Measurements from ENCODE around the gene SSUH2. TPM values are rescaled to one million over a fixed set of nuclear protein-coding genes. Genes with fewer than 3 reads are reported as not detected.

SSUH2 gene
- total RNA-seq, 1 donor from 2014 or later = not detected

GRCh38 chr3:8660175-8661118 is 15.8 kb upstream of the SSUH2 start:
- Mint-ChIP-seq H3K27me3 (peaks cover 2% of the 10 kb centered on the region), H3K27ac (no peak overlapping the region), H3K4me1 (peaks cover 39% of the 10 kb centered on the region), H3K9me3 (no peaks in the 10 kb centered on the region), H3K4me3 (no peak overlapping the region), H3K36me3 (ENCODE audit: low read depth) (no peaks in the 10 kb centered on the region)
- DNase-seq (no peak), ATAC-seq (ENCODE audit: low read depth) (no peak)
- CTCF ChIA-PET = no interaction called here
- intact Hi-C loops (cut with micrococcal nuclease) = no loop called here
- POLR2A ChIA-PET = no interaction called here
- TF ChIP-seq CTCF (IDR thresholded peaks at IDR 0.05) = no peak

DNA sequence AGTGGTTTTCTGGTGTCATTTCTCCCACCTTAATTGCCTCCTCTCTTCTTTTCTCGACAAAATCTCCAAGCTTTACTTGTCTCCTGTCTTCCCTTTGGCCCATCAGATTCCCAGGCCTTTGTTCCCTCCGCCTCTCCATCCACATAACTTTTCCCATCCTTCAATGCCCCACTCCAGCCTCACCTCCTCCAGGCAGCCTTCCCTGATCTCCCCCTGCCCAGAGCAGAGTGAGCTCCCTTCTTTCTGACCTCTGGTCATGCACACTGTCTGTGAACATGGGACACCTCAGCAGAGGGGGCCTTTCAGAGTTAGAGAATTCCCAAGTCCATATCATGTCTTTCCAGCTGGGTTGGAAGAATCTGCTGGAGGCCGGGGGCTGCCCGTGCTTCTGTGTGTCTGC is 14.6 kb upstream of the SSUH2 start:
- POLR2A ChIA-PET = no interaction called here
- TF ChIP-seq CTCF (IDR thresholded peaks at IDR 0.05) = no peak
- H3K27me3 Mint-ChIP-seq = peaks cover 5% of the 10 kb centered on the region
- H3K4me1 Mint-ChIP-seq = peaks cover 29% of the 10 kb centered on the region
- H3K27ac Mint-ChIP-seq = no peak overlapping the region
- no peak for ATAC-seq (ENCODE audit: low read depth)
- intact Hi-C loops (cut with micrococcal nuclease) = no loop called here
- H3K9me3 Mint-ChIP-seq = no peaks in the 10 kb centered on the region
- H3K36me3 Mint-ChIP-seq (ENCODE audit: low read depth) = no peaks in the 10 kb centered on the region
- CTCF ChIA-PET = no interaction called here
- H3K4me3 Mint-ChIP-seq = no peak overlapping the region
- DNase-seq = no peak

DNA sequence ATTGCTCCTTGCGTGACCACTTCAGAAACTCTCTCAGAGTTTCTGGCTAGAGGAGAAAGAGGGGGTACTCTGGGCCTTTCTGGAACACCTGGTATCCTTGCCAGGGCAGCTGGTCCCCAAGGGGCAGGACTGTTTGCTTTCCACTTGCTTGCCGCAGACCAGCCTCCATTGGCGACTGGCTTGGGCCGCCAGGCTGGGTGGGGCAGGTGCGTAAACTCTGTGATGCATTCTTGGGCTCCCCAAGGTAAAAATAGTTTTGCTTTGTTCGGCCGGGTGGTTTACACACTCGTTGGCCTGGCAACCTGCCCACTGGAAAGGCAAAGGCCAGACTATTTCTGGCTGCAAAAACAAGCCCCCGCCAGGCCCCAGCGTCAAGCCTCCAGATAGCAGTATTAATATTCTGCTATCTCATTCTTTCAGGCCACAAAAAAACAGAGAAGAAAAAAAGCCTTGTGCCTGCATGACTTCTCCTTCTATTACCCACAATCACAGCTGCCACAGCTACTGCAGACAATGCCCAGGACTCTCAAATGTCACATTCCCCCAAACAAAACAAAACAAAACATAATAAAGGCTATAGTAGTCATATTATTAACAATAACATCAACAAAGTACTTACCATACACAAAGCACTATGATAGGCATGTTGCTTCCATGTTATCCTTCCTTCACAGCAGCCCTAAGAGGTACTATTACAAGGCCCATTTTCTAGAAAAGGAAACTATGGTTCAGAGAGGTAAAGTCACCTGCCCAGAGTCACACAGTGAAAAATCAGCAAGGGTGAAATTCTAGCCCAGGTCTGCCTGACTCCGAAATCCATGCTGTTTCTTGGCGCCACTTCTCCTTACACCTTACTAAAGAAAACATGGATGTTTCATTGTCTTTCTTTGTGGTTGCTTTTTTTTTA is 14.0 kb upstream of the SSUH2 start:
- Mint-ChIP-seq H3K4me1 (peaks cover 29% of the 10 kb centered on the region), H3K36me3 (ENCODE audit: low read depth) (no peaks in the 10 kb centered on the region), H3K9me3 (no peaks in the 10 kb centered on the region), H3K4me3 (peak overlapping the region; percentile 21), H3K27ac (peak overlapping the region; percentile 42), H3K27me3 (peaks cover 5% of the 10 kb centered on the region)
- CTCF ChIA-PET = no interaction called here
- peak; percentile 87 for ATAC-seq (ENCODE audit: low read depth)
- intact Hi-C loops (cut with micrococcal nuclease) = loop anchor here (1.0 kb wide), 1 partner anchor 111 kb away; the partner anchor contains the start of gene OXTR
- peak; percentile 30 for DNase-seq
- TF ChIP-seq CTCF (IDR thresholded peaks at IDR 0.05) = no peak
- POLR2A ChIA-PET = no interaction called here

DNA sequence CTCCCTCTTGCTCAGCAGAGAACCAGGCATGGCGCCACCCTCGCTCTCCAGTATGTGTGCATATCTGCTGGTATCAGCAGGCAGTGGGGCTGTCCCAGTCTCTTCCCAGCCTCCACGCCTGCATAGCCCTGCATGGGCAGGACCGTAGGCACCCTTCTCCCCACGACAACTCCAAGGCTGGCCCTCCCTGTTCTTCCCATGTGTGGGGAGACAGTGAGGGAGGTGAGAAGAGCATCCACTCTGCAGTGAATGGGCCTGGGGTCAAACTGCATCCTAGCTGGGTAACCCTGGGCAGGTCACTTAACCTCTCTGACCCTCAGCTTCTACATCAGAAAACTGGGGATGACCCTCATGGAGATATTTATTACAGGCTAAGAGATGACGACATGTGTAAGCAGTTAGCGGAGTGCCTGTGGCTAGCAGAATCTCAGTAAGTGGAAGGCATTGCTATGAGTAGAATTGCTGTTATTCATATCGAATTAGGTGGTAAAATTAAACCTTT is 13.3 kb upstream of the SSUH2 start:
- ATAC-seq (ENCODE audit: low read depth) (peak; percentile 38), DNase-seq (no peak)
- no peak for TF ChIP-seq CTCF (IDR thresholded peaks at IDR 0.05)
- ChIA-PET POLR2A (no interaction called here), CTCF (no interaction called here)
- Mint-ChIP-seq H3K27ac (peak overlapping the region; percentile 42), H3K36me3 (ENCODE audit: low read depth) (no peaks in the 10 kb centered on the region), H3K4me1 (peaks cover 29% of the 10 kb centered on the region), H3K9me3 (no peaks in the 10 kb centered on the region), H3K4me3 (no peak overlapping the region), H3K27me3 (peaks cover 4% of the 10 kb centered on the region)
- intact Hi-C loops (cut with micrococcal nuclease) = loop anchor here (1.0 kb wide), 1 partner anchor 111 kb away; the partner anchor contains the start of gene OXTR

DNA sequence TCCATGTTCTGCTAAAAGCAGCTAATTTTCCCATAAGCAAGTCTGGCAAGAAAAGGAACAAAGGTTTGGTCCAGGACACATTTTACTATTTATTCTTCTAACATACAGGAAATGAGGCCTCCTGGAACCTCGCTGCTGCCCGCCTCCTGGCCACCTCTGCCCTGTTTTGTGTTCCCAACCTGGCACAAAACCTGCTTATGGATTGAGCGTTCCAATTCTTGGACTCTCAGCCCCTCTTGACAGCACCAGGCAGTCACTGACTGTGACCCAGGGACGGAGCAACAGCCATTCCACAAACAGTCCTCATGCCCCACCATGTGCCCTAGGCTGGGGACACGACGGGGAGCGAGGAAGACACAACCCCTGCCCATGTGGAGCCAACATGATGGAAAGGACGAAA is 11.6 kb upstream of the SSUH2 start:
- Mint-ChIP-seq H3K27ac (no peak overlapping the region), H3K27me3 (peaks cover 5% of the 10 kb centered on the region), H3K4me3 (no peak overlapping the region), H3K36me3 (ENCODE audit: low read depth) (no peaks in the 10 kb centered on the region), H3K4me1 (peaks cover 29% of the 10 kb centered on the region), H3K9me3 (no peaks in the 10 kb centered on the region)
- ChIA-PET CTCF (no interaction called here), POLR2A (no interaction called here)
- TF ChIP-seq CTCF (IDR thresholded peaks at IDR 0.05) = no peak
- no peak for ATAC-seq (ENCODE audit: low read depth)
- intact Hi-C loops (cut with micrococcal nuclease) = no loop called here
- no peak for DNase-seq

Data from activated B cell treated with CpG ODN at 0.5 μM for 24 hours (primary cell).